Aorta (tissue), 5 donors: ENCODE data around the gene KLHL7. TPM values are rescaled to one million over a fixed set of nuclear protein-coding genes. Genes with fewer than 3 reads are reported as not detected.
"Not testable (repeated sequence)": the region's sequence is repeated elsewhere in the genome, so short reads cannot be mapped to it uniquely, and the experiment has no call there.

Experiments
- ATAC-seq: fragments of 200-7000 bp; cut with Tn5 transposase; one replicate; pipeline ENCODE4 v1.9.1; 2022; ENCODE audit warnings: moderate library complexity; ENCODE audit not compliant: low FRiP score
- DNase-seq, 2 donors: peaks; one replicate each; pipeline ENCODE4 v3.0.0-alpha.2; 2020
- H3K27ac ChIP-seq, 2 donors: one replicate each; pipeline ENCODE4 v1.5.1; 2013; ENCODE audit warnings: low read length in 2 of 2, mild to moderate bottlenecking in 2 of 2, moderate library complexity in 2 of 2, control low read depth in 1 of 2, inconsistent platforms in 1 of 2, low read depth in 1 of 2
- H3K27me3 ChIP-seq, 2 donors: one replicate each; pipeline ENCODE4 v1.6.1; 2013; ENCODE audit warnings: control low read depth in 1 of 2, low read length in 1 of 2, mild to moderate bottlenecking in 1 of 2, moderate library complexity in 1 of 2; ENCODE audit not compliant: insufficient read depth in 2 of 2, control insufficient read depth in 1 of 2
- H3K36me3 ChIP-seq, 2 donors: one replicate each; pipeline ENCODE4 v1.6.1; 2013; ENCODE audit warnings: control low read depth in 1 of 2, low read length in 1 of 2, mild to moderate bottlenecking in 1 of 2; ENCODE audit not compliant: insufficient read depth in 2 of 2, control insufficient read depth in 1 of 2
- H3K4me1 ChIP-seq, 2 donors: one replicate each; pipeline ENCODE4 v1.6.1; 2013; ENCODE audit warnings: low read length in 2 of 2, control low read depth in 1 of 2, mild to moderate bottlenecking in 1 of 2, moderate library complexity in 1 of 2; ENCODE audit not compliant: insufficient read depth in 2 of 2, control insufficient read depth in 1 of 2
- H3K4me3 ChIP-seq, 2 donors: one replicate each; pipeline ENCODE4 v1.5.1; 2013; ENCODE audit warnings: low read length in 2 of 2, control low read depth in 1 of 2, mild to moderate bottlenecking in 1 of 2
- H3K9me3 ChIP-seq: one replicate; pipeline ENCODE4 v1.6.1; 2013; ENCODE audit warnings: mild to moderate bottlenecking, low read length; ENCODE audit not compliant: control insufficient read depth
- WGBS, 2 donors: extraction: QIAGEN DNeasy Blood & Tissue Kit; methylation state at CpG; one replicate each; pipeline ENCODE4 v1.1.7; 2013; 5-methylcytosine and 5-hydroxymethylcytosine counted together
- intact Hi-C, 2 donors: fragments of 100-400 bp; cut with DNase I; formaldehyde crosslinking; loops; one replicate each; pipeline versions ENCODE4 v1.14.2 to v1.15.0; 2022
- polyA plus RNA-seq, 2 donors: library from polyadenylated mRNA; stranded (reverse); fragments of 200-250 nt; gene quantifications; one replicate each; pipeline ENCODE4 v1.2.3, GENCODE V29; 2013
- total RNA-seq, 2 donors: library from RNA; stranded (reverse); fragmentation: NEBNext Ultra II Directional; extraction: Animal tissue kit (Norgen Biotek cat#: 25700); gene quantifications; one replicate each; pipeline ENCODE4 v1.2.1, GENCODE V29; 2021
- donor health status: healthy with polysubstance abuse.
- donor health status: Bipolar disorder and iron deficiency.
- donor health status: DM: no; HTN: no; CAD: no.
- donor health status: DM: no; HTN: no; CAD: no.
- donor health status: DM: yes; HTN: yes; CAD: no.

Gene KLHL7
- total and polyA plus RNA-seq, 4 donors = 10.5 to 23.0 (median 19.8) TPM

GRCh38 chr7:23175938-23176337 is 70.4 kb downstream of the KLHL7 start:
- Histone ChIP-seq H3K4me3 (no peak overlapping the region), H3K9me3 (no peaks in the 10 kb centered on the region), H3K36me3 (no peaks in the 10 kb centered on the region), H3K4me1 (no peaks in the 10 kb centered on the region), H3K27me3 (no peaks in the 10 kb centered on the region), H3K27ac (no peak overlapping the region)
- ATAC-seq (no peak), DNase-seq (no peak)
- intact Hi-C loops = no loop called here
- WGBS, 2 donors = 98% methylated on average over 2 of the region's 2 CpGs

GRCh38 chr7:23181684-23182553 is 76.3 kb downstream of the KLHL7 start, which contains the start of gene NUP42:
NUP42 (plus strand) TSS chr7:23182048; CDS start chr7:23182086, 38 bp downstream.
- ATAC-seq (peak; percentile 97), DNase-seq (peak; percentile 98)
- no peaks in the 10 kb centered on the region for H3K9me3 ChIP-seq
- H3K4me3 ChIP-seq = peak within 1 kb of the TSS; percentile 71 to 78
- 0% methylated on average over 63 of the region's 63 CpGs for WGBS, 2 donors
- no peaks in the 10 kb centered on the region for H3K4me1 ChIP-seq
- H3K27ac ChIP-seq = peak within 1 kb of the TSS; percentile 51 to 78
- intact Hi-C loops = loop anchor here (2.0 to 5.0 kb wide), 4 partner anchors 65 to 80 kb away; partner anchors contain the start of genes GPNMB (in 2 of the 2) and KLHL7 (in 2 of the 2)
- H3K36me3 ChIP-seq = no peaks in the 10 kb centered on the region
- no peaks in the 10 kb centered on the region for H3K27me3 ChIP-seq

- Histone ChIP-seq H3K27me3 (no peaks in the 10 kb centered on the region), H3K9me3 (no peaks in the 10 kb centered on the region), H3K4me3 (no peak overlapping the region), H3K36me3 (no peaks in the 10 kb centered on the region), H3K27ac (no peak overlapping the region), H3K4me1 (no peaks in the 10 kb centered on the region)
- ATAC-seq (no peak), DNase-seq (no peak)
- intact Hi-C loops = loop anchor here (2.0 to 5.0 kb wide), 4 partner anchors 64 to 79 kb away; partner anchors contain the start of genes GPNMB (in 2 of the 2) and KLHL7 (in 2 of the 2)
- 92 to 93% methylated on average over 20 of the region's 20 CpGs for WGBS, 2 donors
Observed at GRCh38 chr7:23183279-23184012, 77.9 kb downstream of the KLHL7 start.

GRCh38 chr7:23184291-23184690 is 78.7 kb downstream of the KLHL7 start:
- Histone ChIP-seq H3K9me3 (no peaks in the 10 kb centered on the region), H3K36me3 (peaks cover 0 to 3% of the 10 kb centered on the region in 2 donors), H3K27me3 (no peaks in the 10 kb centered on the region), H3K4me3 (no peak overlapping the region), H3K4me1 (peaks cover 0 to 1% of the 10 kb centered on the region in 2 donors), H3K27ac (no peak overlapping the region)
- intact Hi-C loops = loop anchor here (5.0 kb wide), 3 partner anchors 63 to 78 kb away; partner anchors contain the start of genes GPNMB (in 2 of the 2) and KLHL7 (in 1 of the 2)
- no peak for DNase-seq
- no peak for ATAC-seq
- 50 to 60% methylated on average over 1 of the region's 1 CpG for WGBS, 2 donors

GRCh38 chr7:23184709-23185359 is 79.2 kb downstream of the KLHL7 start:
- no peak overlapping the region for H3K27ac ChIP-seq
- H3K36me3 ChIP-seq = peaks cover 0 to 3% of the 10 kb centered on the region in 2 donors
- no peak for DNase-seq
- H3K4me3 ChIP-seq = no peak overlapping the region
- H3K4me1 ChIP-seq = peaks cover 0 to 1% of the 10 kb centered on the region in 2 donors
- ATAC-seq = no peak
- H3K9me3 ChIP-seq = no peaks in the 10 kb centered on the region
- no peaks in the 10 kb centered on the region for H3K27me3 ChIP-seq
- WGBS, 2 donors = 58 to 60% methylated on average over 4 of the region's 4 CpGs
- intact Hi-C loops = loop anchor here (5.0 kb wide), 3 partner anchors 62 to 78 kb away; partner anchors contain the start of genes GPNMB (in 2 of the 2) and KLHL7 (in 1 of the 2)

GRCh38 chr7:23185980-23186379 is 80.4 kb downstream of the KLHL7 start:
- Histone ChIP-seq H3K36me3 (peaks cover 0 to 3% of the 10 kb centered on the region in 2 donors), H3K27ac (no peak overlapping the region), H3K9me3 (no peaks in the 10 kb centered on the region), H3K27me3 (no peaks in the 10 kb centered on the region), H3K4me1 (peaks cover 0 to 1% of the 10 kb centered on the region in 2 donors), H3K4me3 (no peak overlapping the region)
- ATAC-seq (no peak), DNase-seq (no peak)
- intact Hi-C loops = loop anchor here in 1 of 2 donors (5.0 kb wide), 1 partner anchor 76 kb away; no protein-coding TSS in a partner anchor
- WGBS, 2 donors = 74 to 79% methylated on average over 1 of the region's 1 CpG

- Histone ChIP-seq H3K4me1 (peaks cover 0 to 1% of the 10 kb centered on the region in 2 donors), H3K9me3 (no peaks in the 10 kb centered on the region), H3K27me3 (no peaks in the 10 kb centered on the region), H3K27ac (no peak overlapping the region), H3K4me3 (no peak overlapping the region), H3K36me3 (peaks cover 3% of the 10 kb centered on the region in 2 donors)
- DNase-seq = no peak
- no peak for ATAC-seq
- intact Hi-C loops = no loop called here
- 68 to 83% methylated on average over 2 of the region's 2 CpGs for WGBS, 2 donors
Observed at GRCh38 chr7:23191022-23191421, 85.4 kb downstream of the KLHL7 start.

- H3K27ac ChIP-seq, intact Hi-C loops, ATAC-seq, DNase-seq, H3K4me1 ChIP-seq, H3K4me3 ChIP-seq, H3K27me3 ChIP-seq, H3K9me3 ChIP-seq, H3K36me3 ChIP-seq: not testable (repeated sequence)
- 97 to 98% methylated on average over 21 to 27 of the region's 27 CpGs for WGBS, 2 donors
Observed at GRCh38 chr7:23193650-23194227, 88.2 kb downstream of the KLHL7 start.
